Panc1 (cell line): Measurements from ENCODE around the gene DPYD.

Experiments
- CTCF ChIP-seq: fragments of 450-650 bp; IDR thresholded peaks from 2 replicates; pipeline ENCODE4 v1.5.1; 2017; ENCODE audit warnings: mild to moderate bottlenecking
- POLR2AphosphoS5 ChIP-seq: IDR thresholded peaks from 2 replicates; pipeline ENCODE4 v1.6.1; 2012; ENCODE audit warnings: mild to moderate bottlenecking, low read depth, low read length, moderate library complexity
- REST ChIP-seq, 2 experiments: IDR thresholded peaks; 2 replicates each; pipeline ENCODE4 v1.6.1; 2011 to 2012; ENCODE audit warnings: low read depth in 2 of 2, control low read depth in 1 of 2, low read length in 1 of 2, mild to moderate bottlenecking in 1 of 2, moderate library complexity in 1 of 2; ENCODE audit not compliant: insufficient read depth in 1 of 2
- SIN3A ChIP-seq: IDR thresholded peaks from 2 replicates; pipeline ENCODE4 v1.6.1; 2012; ENCODE audit warnings: low read depth, mild to moderate bottlenecking, low read length, moderate library complexity, borderline replicate concordance; ENCODE audit not compliant: insufficient read depth
- TCF7L2 ChIP-seq: IDR thresholded peaks from 2 replicates; pipeline ENCODE4 v1.6.1; 2011; ENCODE audit warnings: mild to moderate bottlenecking, low read depth, low read length, inconsistent platforms

GRCh38 chr1:97097404-97097925, 823.4 kb downstream of the DPYD start:
- TF ChIP-seq CTCF (no peak), POLR2AphosphoS5 (no peak), TCF7L2 (no peak), SIN3A (no peak), REST (IDR thresholded peaks at IDR 0.05; ENCODE audit: insufficient read depth in 1 of 2, low read depth in 2 of 2, low read length in 1 of 2) (no peak)
